GM21390 (cell line): ENCODE data around the gene NR6A1.

Source experiments
- ATAC-seq: cut with Tn5 transposase; IDR thresholded peaks from one replicate; pipeline ENCODE4 v1.9.1; 2021; ENCODE audit not compliant: unreplicated experiment

Gene NR6A1

DNA sequence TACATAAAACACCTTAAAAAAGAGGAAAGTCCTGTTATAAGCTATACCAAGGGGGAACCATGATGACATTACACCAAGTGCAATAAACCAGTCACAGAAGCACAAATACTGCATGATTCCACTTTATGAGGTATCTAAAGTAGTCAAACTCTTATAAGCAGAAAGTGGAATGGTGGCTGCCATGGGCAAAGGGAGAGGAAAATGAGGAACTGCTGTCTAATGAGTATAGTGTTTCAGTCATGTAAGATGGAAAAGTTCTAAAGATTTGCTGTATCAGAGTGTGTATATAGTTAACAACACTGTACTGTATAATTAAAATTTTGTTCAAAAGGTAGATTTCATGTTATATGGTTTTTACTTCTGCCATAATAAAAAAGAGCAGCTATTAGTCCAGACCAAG, 229.3 kb downstream of the NR6A1 start:
- ATAC-seq = no peak

DNA sequence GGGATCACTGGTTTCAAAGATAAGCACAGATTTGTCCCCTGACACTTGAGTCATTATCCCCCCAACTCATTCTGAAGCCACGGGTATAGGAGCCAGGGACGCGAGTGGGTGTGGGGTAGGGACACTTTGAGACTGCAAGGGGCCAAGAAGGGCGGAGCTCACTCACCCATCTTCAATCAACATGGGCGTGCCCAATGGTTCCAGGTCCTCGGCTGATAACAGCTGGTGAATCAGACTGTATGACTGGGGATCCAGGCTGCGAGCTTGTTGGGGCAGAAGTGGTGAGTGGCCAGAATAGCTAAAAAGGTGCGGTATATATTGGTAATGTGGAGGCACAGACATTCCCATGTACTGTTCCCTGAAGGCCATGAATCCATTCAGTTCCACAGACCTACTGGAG, 233.2 kb downstream of the NR6A1 start:
- no peak for ATAC-seq

DNA sequence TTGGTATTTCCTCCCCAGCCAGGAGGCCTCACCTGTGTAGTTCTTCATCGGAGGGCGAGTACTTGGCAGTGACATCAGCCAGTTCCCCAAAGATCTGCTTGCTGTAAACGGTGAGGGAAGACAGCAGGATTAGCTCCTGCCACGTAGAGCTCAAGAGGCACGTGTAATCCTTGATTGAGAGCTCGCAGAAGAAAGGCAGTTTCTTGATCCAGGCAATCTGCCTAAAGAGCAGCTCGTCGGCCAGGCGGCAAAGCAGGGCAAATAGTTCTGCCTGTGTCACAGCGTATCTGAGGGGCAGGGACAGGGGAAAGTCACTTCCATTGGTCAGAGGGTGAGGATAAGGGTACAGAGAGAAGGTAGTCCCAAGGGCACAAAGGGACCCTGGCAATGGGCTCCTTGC, 235.3 kb downstream of the NR6A1 start:
- ATAC-seq = no peak

DNA sequence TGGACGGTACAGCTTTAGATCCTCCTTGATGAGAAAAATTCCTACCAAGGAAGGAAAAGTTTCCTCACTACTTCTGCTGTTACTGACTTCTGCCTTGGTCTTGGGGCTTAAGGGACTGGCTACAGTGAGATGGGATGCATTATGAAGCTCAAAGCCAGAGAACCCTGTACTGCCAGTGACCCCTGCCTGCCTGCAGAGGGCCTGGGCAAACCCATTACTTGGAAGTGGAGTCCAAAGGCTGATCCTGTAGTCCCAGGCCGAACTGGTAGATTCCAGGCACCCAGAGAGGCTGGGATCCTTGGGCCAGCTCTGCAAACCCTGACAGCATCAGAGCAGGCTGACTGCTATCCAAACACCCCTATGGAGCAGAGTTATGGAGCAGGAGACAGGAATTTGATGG, 238.2 kb downstream of the NR6A1 start:
- no peak for ATAC-seq

DNA sequence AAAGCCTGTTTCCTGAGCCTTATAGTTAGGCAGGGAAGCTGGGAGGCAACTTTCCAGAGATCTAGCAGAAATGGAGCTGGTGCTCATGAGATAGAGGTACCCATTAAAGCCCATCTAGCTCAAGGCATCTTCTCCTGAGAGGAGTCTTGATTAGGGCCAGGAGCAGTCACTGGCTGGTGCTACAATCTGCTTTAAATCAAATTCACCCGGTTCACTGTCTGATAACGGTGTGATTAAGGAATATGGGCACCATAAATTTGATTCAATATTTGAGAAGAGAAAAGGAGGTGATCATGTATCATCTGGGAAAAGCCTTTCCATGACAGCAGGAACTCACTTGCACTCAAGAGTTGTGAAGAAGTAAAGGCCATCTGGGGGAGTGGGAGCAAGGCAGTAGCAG, 240.0 kb downstream of the NR6A1 start:
- ATAC-seq = no peak

DNA sequence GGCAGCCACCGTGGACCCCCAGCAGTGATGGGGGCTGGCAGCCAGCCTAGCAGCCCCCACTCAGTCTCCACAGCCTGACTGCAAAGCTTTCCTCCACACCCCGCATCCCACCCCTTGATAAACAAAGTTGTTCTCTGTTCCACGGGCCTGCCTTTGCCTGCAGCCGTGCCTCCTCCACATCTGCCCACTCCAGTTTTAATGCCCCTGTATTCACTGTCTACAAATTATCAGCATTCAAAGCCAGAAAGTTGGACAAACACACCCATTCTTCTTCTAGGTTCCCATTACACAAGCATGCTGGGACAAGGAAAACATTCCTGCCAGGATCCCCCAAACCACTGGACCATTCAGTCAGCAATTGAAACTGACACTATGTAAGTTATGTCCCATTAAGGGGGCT, 240.9 kb downstream of the NR6A1 start:
- ATAC-seq = no peak

DNA sequence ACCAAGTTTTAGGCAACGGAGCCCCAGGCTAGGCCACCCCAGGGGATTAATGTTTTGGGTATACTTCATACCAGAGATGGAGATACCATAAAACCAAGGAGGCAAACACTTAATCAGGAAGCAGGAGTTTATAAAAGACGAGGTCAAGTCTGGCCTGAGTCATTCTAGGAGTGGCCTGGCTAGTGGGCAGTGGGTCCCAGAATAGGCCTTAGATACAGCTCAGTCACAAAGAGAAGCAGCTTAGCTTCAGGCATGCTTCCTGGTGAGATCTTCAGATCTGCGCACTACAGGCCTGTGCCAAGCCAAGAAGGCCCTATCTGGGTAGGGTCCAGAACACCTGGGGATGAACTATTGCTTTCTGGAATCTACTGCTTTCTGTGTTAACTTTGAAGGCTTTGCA, 243.3 kb downstream of the NR6A1 start:
- no peak for ATAC-seq

DNA sequence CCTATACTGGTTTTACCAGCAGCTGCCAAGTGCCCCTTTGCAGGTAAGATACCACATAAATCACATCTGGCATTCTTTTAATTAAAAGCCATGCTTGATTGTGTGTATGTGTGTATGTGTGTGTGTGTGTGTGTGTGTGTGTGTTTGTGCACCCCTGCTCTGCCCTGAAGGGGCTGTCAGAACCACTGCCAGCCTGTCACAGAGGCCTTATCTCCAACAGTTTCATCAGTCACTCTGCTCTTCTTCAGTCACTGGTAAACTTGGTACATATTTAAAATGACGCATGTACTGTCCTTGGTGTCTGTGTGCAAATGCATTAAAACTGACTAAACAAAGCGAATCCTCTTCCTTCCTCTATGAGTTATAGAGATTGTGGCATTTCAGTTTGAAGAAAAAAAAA, 244.9 kb downstream of the NR6A1 start:
- no peak for ATAC-seq

DNA sequence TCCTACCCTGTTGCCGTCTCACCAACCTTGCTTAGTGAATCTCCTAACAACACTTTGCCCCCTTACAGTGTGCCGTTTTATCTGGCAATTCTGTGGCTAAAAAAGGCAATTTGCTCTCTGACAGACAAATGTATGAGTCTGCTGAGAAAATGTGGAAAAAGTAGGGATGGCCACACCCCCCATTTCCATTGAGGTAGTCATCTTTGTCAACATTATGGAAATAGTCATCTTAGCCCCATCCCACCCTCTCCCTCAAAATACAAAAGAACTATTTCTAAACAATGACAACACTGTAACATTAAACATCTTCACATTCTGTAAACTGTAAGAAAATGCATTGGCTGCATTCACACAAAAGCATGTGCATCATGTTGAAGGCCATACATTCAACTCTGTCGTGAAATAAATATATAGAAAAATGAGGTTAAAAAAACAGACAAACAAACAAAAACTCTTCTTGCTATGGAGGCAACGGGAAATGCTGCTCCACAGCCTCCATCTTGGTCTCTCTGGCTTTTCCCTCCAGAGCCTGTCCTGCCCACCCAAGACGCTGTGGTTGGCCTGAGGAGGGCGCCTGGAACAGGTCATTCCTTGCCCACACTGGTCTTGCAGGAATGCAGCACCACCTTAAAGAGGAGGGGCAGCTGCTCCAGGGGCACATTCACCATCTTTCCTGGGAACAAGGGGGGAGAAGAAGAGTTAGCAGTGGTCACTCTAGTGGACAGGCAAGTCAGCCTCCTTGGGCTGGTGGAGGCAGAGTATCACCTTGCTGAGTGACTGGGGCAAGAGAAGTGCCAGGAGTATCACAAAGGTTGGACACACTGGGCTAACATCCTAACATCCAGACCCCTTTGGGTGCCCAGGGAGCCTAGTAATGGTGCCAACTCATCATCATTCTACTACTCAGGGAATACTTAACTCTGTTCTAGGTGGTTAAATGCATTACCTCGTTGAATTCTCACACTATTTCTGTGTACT, 248.7 kb downstream of the NR6A1 start:
- no peak for ATAC-seq

DNA sequence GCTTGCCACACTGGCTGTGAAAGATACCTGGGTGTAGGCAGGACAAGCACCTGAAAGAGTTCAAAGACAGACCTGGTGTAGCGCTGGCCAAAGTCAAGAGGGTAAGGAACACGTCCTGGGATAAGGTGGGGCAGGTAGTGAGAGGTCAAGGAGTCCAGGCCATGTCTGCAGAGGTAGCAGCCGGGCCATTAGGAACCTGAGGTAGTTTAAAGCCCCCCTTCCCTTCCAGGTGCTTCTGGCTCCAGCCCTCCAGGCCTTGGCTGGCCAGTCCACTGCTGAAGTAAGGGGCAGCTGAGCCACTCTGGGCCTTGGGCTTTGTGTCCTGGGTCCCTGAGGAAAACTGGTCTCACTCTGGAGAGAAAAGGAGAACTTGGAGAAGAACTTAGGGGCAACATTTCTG, 250.0 kb downstream of the NR6A1 start:
- no peak for ATAC-seq

DNA sequence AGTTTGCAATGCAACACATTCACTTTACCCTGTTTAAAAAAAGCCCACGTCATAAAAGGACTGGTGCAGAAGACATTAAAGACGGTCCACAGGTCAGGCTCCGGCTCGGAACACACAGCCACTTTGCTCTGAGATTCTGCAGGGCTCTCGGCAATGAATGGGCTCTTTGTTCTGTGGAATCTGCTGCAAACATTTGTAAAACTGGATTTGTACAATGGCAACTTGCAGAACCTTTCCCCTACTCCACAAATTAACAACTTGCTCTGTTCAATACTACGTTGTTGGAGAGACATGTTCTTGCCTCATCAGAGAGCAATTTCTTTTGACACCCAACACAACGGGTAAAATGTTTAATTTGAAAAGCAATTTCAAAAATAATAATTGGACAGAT, 250.9 kb downstream of the NR6A1 start:
- ATAC-seq = no peak

DNA sequence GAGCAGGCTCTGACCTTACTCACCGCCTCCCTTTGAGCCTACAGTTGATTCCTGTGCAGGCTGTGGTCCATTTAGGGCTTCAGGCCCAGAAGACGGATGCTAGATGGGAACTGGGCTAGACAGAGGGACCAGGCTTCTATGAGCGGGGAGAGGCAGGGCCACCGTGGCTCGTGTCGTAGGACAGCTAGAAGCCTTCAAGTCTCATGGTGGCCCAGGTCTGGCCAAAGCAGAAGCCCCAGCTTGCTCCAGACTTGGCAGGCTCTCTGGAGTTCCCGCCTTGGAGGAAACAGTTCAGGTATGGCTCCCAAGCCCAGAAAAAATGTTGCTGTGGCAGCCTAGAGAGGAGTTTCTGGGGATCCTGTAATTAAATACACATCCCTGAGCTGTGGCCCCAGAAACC, 253.0 kb downstream of the NR6A1 start:
- ATAC-seq = no peak

DNA sequence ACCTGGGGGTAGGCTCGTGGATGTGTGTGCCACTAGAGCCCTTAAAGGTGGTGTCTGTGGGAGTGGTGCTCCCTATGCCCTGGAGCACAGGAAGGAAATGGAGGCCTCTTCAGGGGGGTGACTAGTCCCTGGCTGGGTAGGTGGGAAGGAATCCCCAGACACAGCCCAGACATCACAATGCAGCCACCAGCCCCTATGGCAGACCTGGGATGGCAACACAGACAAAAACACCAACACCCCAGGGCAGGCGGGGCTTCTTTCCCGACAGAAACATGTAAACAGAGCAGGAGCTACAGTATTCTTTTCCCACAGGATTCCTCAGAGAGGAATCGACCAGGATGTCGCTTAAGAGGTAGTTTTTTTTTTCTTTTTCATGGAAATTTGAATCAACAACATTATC, 253.5 kb downstream of the NR6A1 start:
- no peak for ATAC-seq

DNA sequence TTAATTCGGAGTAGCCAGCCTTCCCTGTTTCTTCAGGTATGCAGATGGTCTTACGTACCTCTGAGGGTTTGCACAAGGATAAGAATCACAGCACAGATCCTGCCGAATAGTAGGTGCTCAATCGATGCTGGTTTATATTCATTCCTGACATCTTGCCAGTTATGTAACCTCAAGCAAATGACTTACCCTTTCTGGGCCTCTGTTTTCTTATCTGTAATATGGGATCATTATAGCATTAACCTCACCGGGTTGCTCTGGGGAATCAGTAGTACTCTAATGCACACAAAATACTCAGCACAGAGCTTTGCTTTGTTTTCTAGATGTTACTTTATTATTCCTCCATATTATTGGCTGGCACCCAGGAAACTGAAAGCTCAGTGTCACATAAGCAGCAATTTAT, 256.2 kb downstream of the NR6A1 start:
- ATAC-seq = no peak

DNA sequence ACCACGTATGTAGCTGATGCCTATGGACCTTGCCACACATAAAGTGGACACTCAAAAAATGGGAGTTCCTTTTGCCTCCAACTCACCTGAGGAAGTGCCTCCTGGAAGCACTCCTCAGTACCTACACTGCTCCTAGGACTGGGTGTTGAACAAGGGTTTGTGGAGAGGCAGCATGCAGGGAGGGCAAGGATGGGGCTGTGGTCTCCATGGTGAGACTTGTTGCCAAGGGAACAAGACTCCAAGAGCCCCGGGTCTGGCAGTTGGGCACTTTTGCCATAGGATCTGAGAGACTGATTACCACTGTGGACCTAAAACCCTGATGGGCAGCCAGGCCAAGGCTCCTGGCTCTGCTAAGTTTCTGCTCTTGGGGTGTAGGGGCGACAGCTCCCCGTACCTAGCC, 257.0 kb downstream of the NR6A1 start:
- no peak for ATAC-seq

DNA sequence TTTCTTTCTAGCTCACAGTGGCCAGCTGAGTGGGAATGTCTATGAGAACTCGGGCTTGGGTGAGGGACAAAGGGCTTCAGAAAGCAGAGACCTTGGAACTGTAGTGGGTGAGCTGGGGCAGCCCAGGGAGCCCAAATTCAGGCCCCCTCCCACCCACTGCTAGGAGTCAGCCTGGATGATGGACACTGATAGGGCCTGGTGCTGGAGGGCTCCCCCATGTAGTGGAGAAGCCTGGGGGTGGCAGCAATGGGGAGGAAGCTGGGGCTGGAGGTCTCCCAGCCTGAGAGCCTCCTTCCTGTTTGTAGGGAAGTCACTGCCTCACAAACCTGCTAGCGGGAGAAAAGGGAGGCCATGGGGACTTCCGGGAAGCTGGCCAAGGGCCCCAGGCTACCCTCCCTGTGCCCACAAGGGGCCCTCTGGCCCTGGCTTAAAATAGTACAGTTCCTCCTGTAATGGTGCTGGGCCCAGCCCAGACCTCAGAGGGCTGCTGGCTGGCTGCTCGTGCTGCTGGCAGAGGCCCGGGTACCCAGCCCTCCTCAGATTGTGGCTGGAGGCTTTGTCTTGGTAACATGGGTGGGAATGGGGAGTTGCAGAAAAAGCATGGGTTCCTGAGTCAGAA, 257.6 kb downstream of the NR6A1 start:
- ATAC-seq = no peak

DNA sequence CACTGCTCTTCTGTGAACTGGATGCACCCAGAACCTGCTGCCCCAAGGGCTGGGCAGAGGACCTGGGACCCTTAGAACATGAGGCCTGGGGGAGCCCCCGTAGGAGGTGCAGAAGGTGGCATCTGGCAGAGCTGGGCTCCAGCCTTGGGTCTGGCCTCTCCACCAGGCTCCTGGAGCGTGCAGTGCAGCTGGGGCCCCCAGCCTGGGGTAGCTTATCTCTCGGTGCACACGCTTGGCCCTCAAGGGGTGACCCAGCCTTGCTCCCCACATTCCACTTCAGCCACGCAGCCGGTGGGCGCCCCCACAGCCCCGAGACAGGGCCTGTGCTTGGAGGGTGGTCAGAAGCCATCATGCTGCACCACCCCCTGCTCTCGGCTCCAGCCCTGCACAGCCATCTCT, 258.3 kb downstream of the NR6A1 start:
- no peak for ATAC-seq

DNA sequence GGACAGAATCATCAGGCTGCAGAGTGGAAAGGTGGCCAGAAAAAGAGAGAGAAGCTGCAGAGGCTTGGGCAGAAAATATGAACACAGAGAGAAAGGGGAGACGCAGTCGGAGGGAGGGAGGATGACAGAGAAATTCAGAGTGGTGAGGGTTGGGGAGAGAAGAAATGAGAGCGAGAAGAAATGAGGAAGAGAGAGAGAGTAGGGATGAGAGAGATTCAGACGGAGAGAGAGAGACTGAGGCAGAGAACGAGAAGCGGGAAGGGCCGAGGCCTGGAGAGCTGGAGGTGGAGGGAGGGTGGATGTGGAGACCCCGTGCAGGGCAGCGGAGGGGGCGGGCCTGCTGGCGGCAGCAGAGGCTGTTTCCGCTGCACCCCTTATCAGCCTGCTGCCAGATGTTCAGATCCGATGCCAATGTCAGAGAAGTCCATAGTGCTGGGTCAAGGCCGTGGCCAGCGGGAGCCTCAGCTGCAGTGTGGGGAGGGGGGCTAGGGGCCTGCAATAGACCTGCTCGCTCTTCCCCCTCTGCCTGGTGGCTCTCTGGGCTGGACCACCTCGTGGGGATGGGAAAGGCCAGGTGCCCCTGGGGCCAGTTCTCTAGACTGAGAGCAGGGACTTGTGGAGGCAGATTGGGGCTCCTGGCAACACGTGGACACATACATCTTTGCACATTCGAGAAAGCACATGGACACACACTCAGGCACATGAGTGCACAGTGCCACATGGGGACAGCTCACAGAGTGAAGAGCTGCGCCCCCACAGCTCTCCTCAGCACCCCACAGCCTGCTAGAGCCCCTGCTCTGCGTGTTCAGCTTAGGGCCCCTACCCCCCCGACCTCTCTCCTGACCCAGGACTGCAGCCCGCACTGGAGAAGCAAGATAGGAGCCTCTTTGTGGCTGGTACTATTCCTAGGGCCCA, 259.0 kb downstream of the NR6A1 start:
- no peak for ATAC-seq

DNA sequence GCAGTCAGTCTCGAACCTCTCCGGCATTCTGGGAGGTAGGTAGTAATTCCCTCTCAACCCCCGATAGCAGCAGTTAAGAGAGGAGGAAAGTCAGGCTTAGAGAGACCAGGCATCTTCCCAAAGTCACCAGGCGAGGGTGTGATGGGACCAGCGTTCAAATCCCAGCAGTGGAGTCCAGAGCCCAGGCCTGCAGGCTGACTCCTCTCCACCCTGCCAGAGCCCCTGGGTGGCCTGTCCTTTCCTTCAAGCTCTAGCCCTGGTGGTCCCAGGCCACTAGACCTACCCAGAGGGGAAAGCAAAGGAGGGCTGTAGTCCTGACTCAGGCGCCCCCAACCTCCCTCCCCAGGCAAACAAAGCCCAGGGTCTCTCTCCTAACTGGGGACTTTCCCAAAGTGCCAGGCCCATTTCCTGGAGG, 259.7 kb downstream of the NR6A1 start:
- ATAC-seq = no peak

DNA sequence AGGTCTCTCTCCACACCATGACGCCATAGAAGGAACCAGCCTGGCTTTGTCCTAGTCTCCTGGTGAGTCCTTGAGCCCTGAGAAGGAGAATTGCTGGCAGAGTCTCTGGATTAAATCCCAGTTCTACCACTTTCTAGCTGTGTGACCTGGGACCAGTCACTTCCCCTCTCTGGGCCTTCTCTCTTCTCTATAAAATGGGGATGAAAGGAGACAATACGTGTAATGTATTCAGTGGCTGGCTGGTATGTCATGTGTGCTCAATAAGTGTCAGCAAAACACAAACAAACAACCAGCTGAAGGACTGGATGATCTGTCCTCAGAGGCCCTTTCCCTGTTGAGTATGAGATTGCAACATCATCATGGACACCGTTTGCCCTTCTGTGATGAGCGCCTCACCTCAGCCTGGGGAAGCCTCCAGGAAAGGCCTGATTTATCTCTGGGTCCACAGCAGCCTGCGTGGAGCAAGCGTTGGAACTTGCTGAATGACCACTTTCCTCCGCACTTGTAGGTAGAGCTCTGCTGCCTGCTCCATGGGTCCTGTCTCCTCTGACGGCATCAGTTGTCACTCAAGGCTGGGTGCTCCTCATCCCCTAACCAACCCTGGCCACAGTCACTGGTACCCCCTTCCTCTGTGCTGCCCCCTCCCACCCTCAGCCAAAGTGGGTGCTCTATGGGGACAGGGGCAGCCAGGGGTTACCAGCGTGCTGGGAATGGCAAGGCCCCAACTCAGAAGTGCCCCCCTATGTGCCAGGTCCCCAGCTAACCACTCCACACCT, 260.3 kb downstream of the NR6A1 start:
- no peak for ATAC-seq
